Stimulated activated CD8-positive, alpha-beta memory T cell treated with anti-CD3 and anti-CD28 coated beads, Interleukin-4, amount 100 ng/mL, for 1 hour (primary cell): ENCODE measurements around the gene NLGN2.

Experiments used
- DNase-seq, 2 donors: peaks; one replicate each; pipeline ENCODE4 v3.0.0-alpha.2; 2020; ENCODE audit warnings: low read depth in 2 of 2, low spot score in 1 of 2

The NLGN2 gene

GRCh38 chr17:7411427-7411750, 3.7 kb downstream of the NLGN2 start:
- DNase-seq = no peak

DNA sequence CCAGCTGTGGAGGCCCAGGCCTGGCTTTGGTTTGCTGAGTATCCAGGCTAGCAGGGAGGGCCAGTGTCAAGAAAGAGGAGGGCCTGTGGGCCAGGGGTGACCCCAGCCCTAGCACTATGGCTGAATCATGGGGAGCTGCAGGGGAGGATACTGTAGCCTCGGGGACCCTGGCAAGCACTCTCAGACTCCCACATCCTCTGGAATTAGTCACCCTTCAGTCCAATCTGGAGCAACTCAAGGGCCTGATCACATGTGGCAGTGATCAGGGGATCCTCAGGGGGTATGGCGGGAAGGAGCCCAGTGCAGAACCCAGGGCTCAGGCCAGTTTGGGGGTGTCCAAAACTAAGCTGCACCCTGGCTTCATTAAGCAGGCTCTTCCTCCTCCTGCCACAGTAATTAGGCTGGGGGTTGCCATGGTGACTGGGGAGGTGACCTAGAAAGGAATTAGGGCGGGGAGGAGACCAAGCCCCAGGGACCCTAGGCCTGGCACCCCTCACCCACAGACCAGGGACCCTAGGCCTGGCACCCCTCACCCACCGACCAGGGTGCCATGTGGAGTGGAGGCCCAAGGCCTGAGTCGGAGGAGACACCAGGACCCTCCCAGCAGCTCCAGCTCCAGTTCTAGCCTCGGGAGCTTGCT, 5.8 kb downstream of the NLGN2 start:
- DNase-seq = no peak

GRCh38 chr17:7414837-7415236, 7.2 kb downstream of the NLGN2 start:
- no peak for DNase-seq

DNA sequence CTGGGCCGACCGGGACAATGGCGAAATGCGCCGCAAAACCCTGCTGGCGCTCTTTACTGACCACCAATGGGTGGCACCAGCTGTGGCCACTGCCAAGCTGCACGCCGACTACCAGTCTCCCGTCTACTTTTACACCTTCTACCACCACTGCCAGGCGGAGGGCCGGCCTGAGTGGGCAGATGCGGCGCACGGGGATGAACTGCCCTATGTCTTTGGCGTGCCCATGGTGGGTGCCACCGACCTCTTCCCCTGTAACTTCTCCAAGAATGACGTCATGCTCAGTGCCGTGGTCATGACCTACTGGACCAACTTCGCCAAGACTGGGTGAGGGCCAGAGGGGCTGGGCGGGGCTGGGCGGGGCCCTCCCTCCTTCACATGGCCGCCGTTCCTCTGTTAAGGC, 8.1 kb downstream of the NLGN2 start:
- no peak for DNase-seq

DNA sequence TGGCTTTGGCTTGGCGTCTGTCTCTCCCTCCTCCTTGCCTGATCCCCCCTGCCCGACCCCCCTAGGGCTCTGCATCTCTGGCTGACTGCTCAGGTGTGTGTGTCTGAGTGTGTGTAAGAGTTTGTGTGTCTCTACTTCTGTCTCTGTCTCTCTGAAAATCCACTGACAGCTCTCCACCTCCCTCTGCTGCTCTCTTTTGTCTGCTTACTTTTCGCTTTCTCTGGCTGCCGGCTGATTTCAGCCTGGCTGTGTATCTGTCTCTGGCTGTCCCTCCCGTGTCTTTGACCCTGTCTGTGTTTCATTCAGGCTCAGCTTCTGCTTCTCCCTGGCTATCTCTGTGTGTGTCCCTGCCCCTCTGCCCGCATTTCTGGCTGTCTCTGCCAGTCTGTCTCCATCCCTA, 8.7 kb downstream of the NLGN2 start:
- DNase-seq = no peak

GRCh38 chr17:7417056-7417655, 9.5 kb downstream of the NLGN2 start:
- no peak for DNase-seq

DNA sequence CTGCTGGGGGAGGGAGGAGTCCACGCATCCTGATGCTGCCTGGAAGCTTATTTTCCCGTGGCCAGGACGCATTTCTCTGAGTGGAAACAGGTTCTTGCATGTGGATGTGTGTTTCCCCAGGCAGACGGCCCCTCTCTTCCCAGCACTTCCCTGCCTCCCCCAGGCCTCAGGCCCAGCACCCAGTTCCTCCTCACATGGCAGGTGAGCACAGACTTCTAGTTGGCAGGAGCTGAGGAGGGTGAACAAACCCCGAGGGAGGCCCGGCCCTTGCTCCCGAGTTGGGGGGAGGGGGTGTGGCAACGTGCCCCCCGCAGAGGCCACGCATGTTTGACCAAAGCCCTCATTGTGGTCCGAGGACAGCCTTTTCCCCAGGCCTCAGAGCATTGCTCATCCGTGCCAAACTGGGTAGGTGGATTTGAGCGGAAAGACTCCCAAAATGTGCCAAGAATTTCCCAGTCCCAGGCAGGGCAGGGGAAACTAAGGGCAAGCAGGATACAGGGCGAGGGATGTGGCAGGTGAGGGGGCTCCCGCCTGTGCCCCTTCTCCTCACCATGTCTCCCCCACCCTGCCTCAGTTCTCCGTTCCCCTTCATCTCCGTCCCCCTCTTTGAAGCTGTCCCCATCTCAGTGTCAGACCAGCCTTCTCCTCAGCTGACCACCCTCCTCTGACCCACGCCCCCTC, 11.0 kb downstream of the NLGN2 start:
- no peak for DNase-seq

- no peak for DNase-seq
Observed at GRCh38 chr17:7419819-7420610, 12.4 kb downstream of the NLGN2 start, which contains the start of gene SPEM1. Gene SPEM1, plus strand, starts transcription at chr17:7420324. Its CDS starts 61 bp downstream, at chr17:7420385.

DNA sequence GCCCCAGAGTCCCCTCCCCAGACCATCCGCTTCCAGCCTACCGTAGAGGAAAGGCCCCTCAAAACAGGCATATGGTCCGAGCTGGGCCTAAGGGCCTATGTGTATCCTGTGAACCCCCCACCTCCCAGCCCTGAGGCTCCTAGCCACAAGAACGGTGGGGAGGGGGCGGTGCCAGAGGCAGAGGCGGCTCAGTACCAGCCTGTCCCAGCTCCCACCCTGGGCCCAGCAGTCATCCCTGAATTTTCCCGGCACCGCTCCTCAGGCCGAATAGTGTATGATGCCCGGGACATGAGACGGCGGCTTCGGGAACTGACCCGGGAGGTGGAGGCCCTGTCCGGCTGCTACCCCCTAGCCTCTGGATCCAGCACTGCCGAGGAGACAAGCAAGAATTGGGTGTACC, 13.5 kb downstream of the NLGN2 start:
- no peak for DNase-seq

DNA sequence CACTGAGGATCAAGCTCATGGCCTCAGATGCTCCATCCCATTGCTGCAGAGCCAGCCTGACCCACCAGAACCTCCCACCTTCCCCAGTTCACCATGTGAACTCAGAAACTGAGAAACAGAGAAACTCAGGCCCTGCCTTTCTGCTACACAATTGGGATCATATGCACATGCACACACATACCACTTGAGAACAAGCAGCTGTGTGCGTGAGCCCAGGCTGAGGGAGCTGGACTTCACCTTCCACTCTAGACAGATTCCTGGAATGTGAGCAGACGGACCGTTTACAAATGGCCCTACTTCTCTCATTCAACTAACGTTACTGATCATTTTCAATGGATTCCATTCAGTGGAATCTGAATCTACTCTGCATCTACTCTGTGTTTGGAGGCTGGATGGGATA, 16.0 kb downstream of the NLGN2 start:
- DNase-seq = no peak

GRCh38 chr17:7425316-7425715, 17.7 kb downstream of the NLGN2 start, which contains the start of gene SPEM2:
Gene SPEM2, plus strand, starts transcription at chr17:7425616. Its CDS starts 73 bp downstream, at chr17:7425689.
- no peak for DNase-seq

GRCh38 chr17:7425756-7426155, 18.1 kb downstream of the NLGN2 start:
- DNase-seq = no peak

GRCh38 chr17:7426203-7426863, 18.7 kb downstream of the NLGN2 start:
- DNase-seq = no peak

- no peak for DNase-seq
Observed at GRCh38 chr17:7426896-7427489, 19.3 kb downstream of the NLGN2 start.

- DNase-seq = no peak
Observed at GRCh38 chr17:7427549-7427948, 19.9 kb downstream of the NLGN2 start.

GRCh38 chr17:7428557-7428956, 20.9 kb downstream of the NLGN2 start, which contains the start of gene SPEM3:
Gene SPEM3, plus strand, starts transcription at chr17:7428857. Its CDS starts 46 bp downstream, at chr17:7428903.
- no peak for DNase-seq

DNA sequence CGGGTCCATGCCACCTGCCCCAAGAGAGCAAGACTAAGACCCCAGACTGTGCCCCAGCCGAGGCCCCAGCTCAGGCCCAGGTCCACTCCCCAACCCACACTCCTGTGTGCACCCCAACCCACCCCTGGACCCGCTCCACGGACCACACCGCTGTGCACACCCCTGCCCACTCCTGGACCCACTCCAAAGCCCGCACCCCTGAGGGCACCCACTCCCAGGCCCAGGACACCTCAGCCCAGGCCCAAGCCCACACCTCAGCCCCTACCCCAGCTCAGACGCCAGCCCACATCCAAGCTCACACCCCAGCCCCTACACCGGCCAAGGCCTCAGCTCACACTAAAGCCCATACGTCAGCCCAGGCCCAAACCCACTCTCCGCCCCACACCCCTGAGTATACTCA, 22.1 kb downstream of the NLGN2 start:
- DNase-seq = no peak

DNA sequence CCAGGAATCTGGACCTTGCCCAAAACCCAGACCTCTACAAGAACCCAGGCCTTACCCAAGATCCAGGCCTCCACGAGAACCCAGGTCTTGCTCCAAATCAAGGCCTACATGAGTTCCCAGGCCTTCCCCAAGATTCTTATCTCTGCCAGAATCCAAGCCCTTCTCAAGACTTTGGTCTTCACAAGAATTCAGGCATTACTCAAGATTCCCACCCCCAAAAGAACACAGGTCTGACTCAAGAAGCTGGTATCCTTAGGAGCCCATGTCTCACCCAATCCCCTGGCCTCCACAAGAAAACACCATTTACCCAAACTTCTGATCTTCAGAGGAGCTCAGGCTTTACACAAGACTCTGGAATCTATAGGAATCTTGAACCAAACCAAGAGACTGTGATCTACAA, 23.6 kb downstream of the NLGN2 start:
- DNase-seq = no peak

GRCh38 chr17:7432296-7432695, 24.7 kb downstream of the NLGN2 start:
- no peak for DNase-seq

DNA sequence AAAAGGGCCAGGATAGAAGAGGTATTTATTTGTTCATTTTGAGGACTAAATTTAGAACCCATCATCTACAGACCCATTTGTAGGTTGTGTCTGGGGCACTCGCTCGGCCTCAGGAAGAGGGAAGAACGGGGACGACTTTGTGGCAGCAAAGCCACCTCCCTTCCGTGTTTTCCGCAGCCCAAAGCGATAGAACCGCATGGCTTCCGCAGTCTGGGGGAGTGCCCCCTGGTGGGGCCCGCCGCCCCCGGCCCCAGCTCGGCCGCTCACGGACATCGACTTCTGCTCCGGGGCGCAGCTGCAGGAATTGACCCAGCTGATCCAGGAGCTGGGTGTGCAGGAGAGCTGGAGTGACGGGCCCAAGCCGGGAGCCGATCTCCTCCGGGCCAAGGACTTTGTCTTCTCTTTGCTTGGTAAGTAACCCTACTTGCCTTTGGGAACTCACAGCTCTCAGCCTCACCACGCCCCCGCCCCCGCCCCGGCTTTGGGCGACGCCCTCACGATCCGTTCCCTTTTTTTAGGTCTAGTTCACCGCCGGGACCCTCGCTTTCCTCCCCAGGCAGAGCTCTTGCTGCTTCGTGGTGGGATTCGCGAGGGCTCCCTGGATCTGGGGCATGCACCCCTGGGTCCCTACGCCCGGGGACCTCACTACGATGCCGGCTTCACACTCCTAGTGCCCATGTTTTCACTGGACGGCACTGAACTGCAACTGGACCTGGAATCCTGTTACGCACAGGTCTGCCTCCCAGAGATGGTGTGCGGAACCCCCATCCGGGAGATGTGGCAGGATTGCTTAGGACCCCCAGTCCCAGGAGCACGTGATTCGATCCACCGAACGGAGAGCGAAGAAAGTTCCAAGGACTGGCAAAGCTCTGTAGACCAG, 28.3 kb downstream of the NLGN2 start:
- DNase-seq = no peak
